HG03097 (cell line): ENCODE measurements around the gene LYSET.
"Not testable (repeated sequence)": the region's sequence is repeated elsewhere in the genome, so short reads cannot be mapped to it uniquely, and the experiment has no call there.

Source experiments
- ATAC-seq: cut with Tn5 transposase; IDR thresholded peaks from one replicate; pipeline ENCODE4 v1.9.1; 2021; ENCODE audit not compliant: unreplicated experiment, low FRiP score

The LYSET gene, protein sequence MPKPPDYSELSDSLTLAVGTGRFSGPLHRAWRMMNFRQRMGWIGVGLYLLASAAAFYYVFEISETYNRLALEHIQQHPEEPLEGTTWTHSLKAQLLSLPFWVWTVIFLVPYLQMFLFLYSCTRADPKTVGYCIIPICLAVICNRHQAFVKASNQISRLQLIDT

DNA sequence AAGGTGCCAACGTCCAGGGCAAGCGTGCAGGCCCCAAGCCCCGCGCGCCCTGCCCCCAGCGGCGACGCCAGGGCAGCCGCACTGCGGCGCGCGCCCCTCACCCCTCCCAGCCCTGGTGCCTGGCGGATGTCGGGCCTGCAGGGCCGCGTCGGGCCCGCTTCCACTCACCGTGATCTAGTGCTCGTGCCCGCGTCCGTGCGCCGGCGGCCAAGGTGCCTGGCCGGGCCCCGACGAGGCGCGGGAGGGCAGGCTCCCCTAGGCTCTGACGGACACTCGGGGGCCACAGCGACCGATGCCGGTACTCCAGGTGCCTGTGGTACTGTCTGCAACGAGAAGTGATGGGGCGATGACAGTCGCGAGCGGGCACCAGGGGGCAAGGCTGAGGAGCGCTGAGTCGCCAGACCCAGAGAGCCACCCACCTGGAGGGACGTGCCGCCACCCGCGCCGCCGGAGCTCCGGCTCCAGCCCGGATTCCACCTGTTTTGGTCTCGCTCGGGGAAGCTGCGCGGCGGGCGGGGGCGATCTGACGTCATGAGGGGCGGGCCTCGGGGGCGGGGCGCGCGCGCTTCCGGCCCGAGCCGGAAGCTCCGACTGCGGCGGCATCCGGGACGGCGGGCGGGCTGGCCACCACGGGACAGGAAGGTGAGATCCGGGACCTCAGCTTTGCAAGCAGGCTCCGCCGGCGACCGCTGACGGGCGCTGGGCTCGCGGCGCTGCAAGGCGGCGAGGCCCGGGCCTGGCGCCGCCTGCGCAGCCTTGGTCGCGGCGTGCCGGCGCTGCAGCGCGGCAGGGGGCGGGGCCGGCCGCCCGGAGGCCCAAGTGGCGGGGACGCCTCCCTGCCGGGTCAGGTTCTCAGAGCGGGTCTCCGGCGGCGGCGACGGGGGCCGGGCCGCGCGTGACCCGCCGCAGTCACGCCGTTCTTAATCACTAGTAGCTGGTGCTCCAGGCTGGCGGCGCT is at the start of gene LYSET, which contains the start of gene MOAP1:
Gene LYSET, plus strand, starts transcription at position 927 of the 958 bp plus-strand sequence. CDS start 89 bp downstream, outside the sequence.
Gene MOAP1, minus strand, starts transcription at position 507 of the 958 bp plus-strand sequence. CDS start 655 bp downstream, outside the sequence.
- ATAC-seq: peak; percentile 78

DNA sequence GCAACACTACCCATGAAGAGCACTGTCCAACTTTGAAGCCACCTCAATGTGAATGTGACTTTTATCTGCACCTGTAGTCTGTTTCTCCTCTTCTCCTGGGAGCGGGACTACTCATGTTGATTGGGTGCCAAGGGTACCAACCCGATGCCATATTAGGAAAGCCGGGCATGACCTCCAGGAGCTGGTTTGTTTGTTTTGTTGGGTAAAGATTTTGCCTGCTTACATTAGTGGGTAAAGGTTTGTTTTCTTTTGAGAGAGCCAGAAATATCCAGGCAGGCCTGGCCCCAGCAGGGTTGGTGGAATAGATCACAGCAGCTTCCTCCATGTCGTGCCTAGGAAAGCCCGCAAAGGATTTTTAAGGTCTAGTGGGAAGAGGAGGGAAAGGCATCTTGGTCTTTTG is 49.7 kb upstream of the LYSET start:
- no peak for ATAC-seq

DNA sequence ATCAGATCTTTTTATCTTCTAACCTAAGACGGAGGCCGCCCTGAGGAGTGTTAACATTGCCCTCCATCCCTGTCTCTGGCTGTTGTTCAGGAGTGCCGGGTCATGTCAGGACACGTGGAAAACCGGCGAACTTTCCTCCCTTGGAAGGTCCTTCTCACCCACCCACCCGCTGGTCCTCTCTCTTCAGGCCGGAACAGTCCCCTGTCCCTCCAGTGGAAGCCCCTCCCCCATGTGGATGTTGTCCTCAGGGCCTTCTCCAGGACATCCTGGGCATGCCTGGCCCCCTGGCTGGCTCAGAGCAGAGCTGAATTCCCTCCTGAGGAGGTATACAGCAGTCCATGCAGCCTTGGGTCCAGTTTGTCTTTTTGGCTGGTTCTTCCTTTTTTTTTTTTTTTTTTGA is 49.1 kb upstream of the LYSET start:
- ATAC-seq: no peak

DNA sequence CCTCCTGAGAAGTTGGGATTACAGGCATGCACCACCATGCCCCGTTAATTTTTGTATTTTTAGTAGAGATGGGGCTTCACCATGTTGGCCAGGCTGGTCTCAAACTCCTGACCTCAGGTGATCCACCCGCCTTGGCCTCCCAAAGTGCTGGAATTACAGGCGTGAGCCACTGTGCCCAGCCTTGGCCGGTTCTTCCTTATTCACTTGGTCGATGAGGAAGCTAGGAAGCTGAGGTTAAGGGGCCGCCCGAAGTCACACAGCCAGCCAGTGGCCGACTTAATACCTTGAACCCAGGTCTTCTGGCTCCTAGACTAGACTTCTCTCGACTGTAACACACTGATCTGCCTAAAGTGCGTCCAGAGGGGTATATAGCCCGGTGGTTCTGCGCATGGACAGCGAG is 48.6 kb upstream of the LYSET start:
- not testable (repeated sequence) for ATAC-seq

DNA sequence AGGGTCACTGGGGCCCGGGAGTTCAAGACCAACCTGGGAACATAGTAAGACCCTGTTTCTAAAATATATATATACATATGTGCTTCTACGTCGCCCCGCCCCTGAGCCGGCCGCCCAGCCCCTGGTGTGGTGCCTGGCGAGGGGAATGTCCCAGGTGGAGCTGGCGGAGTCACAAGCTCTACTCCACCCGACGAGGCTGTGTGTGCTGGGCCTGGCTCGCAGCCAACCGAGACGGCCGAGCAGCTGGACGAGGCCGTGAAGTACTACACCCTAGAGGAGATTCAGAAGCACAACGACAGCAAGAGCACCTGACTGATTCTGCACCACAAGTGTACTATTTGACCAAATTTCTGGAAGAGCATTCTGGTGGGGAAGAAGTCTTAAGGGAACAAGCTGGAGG is 47.3 kb upstream of the LYSET start:
- ATAC-seq: no peak

DNA sequence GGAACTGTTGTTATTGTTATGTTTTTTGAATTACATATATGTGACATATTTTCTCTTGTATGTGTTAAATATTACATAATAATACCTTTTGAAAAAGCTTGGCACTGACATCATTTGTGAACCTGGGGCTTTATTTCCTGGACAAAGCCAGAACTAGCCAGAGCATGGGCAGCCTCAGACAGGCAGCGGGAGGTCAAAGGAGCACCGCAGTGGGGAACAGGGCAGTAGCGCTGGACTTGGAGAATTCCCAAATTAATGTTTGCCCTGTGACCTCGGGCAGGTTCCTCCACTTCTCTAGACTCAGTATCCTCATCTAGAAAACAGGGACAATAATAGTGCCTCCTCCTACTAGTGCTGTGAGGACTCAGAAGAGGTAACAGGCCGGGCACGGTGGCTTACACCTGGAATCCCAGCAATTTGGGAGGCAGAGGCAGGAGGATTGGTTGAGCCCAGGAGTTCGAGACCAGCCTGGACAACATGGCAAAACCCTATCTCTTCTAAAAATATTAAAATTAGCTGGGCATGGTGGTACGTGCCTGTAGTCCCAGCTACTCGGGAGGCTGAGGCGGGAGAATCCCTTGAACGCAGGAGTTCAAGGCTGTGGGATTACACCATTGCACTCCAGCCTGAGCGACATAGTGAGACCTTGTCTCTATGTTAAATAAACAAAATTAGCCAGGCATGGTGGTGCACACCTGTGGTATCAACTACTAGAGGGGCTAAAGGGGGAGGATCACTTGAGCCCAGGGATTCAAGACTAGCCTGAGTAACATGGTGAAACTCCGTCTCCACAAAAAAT is 42.1 kb upstream of the LYSET start:
- ATAC-seq: no peak

DNA sequence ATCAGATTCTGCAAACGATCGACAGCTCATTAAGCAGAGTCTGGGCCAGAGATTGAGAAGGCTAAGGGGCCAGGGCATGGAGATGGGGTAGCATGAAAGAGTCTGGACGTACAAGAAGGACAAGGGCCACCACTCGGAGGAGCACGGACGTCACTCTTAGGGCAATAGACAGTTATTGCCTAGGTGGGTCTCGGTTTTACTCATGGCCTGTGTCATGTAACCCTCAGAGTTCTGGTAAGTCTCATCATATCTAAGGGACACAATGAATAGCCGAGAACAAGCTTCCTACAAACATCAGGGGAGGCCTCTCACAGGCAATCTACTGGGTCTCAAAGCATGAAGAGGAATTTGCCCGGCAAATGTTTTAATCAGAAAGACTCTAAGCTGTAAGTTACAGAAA is 39.0 kb upstream of the LYSET start:
- ATAC-seq: no peak

DNA sequence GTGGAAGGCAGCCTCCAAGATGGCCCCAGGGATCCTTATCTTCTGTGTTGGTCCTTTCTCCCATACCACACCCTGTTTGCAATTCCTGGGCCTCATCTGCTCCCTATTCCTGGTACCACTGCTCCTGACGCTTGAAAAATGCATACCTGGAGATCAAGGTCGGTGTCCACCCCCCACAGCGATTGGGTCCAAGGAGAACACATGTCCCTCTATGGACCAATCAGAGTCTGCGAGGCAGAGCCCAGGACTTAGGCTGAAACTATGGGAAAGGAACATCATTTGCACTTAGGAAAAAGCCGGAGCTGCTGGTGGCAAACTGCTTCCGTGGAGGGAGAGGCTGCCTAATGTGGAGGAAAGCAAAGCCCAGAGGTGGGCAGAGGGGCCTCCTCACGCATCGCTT is 36.1 kb upstream of the LYSET start:
- no peak for ATAC-seq

DNA sequence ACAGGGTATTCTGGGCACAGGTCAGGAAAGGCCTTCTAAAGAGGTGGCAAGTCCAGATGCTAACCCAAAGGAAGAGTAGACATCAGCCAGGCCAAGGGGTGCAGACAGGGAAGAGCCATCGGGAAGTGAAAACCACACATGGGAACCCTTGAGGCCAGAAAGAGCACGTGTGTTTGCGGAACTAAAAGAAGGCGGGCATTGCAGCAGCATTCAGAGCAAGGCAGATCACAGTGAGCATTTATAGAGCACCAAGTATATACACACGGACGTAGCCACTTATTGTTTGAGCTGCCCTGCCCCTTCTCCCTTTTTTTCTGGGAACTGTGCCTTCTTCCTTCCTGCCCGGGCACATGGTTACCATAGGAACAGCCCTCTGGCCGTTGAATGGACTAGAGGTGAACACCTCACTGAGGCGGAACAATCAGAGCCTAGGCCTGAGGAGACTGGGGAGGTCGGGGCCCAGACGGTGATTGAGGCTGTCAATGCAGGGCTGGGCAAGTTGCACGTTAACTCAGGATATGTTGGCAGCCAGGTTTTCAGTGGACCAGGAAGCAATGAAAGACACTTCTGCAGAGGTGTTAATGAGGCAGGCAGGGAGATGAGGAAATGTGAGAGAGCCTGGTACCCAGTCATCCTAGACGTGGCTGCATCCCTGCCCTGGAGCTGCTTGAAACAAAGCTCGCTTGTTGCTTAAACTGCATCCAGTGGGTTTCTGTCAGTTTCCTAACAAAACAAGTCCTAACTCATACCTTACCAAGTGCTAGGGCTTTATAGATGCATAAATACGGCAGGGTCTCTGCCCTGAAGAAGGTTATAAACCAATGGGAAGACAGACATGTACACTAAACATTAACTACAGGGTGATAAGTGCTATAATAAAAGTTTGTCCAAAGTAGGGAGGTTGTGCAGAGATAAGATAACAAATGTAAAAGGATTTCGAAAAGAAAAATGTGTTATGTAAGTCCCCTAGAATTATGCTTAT is 34.6 kb upstream of the LYSET start:
- ATAC-seq: no peak

DNA sequence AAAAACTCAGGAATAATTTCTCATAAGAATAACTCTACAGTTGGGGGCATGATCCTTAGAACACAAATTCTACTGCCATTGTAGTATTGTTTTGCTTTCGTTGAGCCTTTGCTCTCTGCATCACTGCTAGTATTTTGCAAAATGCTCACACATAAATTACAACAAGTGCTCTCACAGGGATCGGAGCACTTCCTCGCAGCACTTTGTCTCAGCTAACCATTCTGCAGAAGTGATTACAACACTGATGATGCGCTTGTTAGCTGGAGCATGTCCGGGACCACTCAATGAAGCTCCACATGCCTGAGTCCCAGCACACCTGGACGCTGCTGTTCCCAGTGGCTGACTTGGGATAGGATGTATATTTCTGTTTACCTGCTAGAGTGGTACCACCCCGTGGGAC is 32.0 kb upstream of the LYSET start:
- no peak for ATAC-seq

DNA sequence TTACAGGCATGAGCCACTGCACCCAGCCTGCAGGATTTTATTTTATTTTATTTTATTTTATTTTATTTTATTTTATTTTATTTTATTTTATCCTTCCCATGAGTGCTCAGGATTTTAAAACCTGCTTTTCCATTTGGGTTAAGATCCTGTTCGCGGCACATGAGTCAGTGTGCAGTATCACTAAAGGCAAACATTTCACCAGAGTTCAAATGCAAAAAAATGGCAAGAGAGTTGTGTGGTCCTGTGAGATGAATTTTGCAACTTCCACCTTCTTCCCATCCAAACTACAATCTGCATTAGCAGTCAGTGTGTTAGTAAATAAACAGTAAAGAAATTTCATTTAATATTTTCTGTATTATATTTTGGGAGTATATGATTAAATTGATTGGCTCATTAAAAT is 29.4 kb upstream of the LYSET start:
- ATAC-seq: no peak

DNA sequence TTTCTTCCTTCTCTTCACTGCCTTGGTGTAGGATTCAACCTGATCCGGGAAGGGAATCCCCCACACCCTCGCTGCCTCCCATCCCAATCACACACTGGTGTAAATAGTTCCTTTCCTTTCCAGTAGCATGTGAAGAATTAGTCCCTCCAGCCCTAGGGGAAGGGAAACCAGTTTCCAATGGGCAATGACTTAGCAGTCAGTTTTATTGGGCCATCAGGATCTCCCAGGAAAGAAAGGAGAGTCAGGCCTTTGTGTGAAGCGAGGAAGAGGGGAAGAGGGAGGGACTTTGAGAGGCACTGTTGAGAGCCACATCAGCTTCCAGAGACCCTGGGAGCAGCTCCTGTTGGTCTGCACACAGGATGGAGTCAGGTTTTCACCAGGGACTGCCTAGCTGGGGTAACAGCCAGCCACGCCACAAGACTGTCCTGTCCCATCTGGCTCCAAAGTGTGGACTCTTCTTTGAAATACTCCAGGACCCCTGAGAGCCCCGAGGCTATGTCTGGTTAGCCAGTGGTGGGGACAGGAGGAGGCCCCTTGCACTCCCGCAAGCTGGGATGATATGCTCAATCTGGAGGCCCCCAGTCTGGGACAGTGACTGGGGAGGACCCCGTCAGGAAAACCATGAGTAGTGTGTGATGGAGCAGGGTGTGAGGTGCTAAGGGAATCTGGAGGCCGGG is 28.3 kb upstream of the LYSET start:
- no peak for ATAC-seq

DNA sequence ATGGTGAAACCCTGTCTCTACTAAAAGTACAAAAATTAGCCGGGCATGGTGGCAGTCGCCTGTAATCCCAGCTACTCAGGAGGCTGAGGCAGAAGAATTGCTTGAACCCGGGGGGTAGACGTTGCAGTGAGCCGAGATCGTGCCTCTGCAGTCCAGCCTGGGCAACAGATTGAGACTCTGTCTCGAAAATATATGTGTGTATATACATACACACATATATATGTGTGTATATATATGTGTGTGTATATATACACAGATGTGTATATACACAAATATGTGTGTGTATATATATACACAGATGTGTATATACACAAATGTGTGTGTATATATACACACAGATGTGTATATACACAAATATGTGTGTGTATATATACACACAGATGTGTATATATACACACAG is 26.8 kb upstream of the LYSET start:
- ATAC-seq: not testable (repeated sequence)

DNA sequence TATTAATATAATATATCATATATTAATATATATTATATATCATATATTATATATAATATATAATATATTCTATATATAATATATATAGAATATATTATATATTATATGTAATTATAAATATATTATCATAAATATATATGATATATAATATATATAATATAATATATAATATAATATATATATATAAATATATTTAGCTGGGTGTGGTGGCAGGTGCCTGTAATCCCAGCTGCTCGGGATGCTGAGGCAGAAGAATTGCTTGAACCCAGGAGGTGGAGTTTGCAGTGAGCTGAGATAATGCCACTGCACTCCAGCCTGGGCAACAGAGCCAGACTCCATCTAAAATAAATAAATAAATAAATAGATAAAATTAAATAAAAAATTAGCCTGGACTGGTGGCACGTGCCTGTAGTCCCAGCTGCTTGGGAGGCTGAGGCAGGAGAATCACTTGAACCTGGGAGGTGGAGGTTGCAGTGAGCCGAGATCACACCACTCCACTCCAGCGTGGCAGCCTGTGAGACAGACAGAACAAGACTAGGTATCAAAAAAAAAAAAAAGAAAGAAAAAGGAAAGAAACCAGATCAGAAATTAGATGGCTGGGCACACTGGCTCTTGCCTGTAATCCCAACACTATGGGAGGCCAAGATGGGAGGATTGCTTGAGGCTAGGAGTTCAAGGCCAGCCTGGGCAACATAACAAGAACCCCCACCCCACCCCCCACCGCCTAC is 25.3 kb upstream of the LYSET start:
- ATAC-seq: not testable (repeated sequence)

DNA sequence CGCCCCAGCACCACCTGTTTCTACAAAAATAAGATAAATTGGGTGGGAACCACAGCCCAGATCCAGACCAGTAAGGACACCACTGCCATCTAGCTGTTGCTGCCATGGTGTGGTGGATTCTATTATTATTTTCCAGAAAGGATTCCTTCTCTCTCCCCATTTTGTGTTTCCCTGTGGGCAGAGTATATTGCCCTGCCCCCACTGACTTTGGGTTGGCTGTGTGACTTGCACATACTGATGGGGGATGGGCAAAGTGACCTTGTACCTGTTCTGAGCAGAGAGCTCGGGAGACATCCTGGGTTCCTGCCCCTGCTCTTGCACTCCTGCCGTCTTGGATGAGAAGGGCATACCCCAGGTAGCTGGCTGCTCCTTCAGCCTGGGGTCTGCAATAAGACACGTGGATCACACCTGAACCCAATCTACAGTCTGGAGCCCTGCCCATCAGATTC is 24.7 kb upstream of the LYSET start:
- no peak for ATAC-seq

DNA sequence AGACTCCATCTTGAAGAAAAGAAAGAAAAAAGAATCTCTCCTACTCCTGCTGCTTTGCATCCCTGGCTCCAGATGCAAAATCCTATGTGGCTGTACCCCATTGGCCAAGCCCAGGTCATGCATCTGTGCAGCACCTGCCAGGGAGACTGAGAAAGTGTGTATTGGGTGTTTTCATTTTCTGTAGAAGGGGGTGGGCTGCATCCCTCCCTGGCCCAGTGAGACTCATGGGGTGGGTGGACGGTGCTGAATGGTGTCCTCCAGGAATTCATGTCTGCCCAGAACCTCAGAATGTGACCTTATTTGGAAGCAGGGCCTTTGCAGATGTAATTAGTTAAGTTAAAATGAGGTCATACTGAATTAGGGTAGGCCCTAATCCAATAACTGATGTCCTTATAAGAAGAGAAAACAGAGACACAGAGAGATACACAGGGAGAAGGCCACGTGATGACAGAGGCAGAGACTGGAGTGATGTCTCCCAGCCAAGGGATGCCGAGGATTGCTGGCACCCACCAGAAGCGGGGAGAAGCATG is 23.6 kb upstream of the LYSET start:
- no peak for ATAC-seq

DNA sequence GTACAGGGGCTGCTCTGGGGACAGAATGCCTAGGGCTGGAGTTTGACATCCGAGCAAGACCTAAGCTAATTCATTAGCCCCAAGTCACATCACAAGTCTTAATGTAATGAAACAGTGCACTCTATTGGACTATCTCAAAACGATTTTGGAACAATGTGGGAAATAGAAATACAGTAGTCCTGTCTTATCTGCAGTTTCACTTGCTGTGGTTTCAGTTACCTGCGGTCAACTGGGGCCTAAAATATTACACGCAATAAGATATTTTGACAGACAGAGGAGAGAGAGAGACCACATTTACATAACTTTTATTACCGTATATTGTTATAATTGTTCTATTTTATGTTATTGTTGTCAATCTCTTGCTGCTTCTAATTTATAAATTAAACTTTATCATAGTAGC is 21.6 kb upstream of the LYSET start:
- no peak for ATAC-seq
